Stomach (tissue), 9 donors: ENCODE data around the gene KIF18A. TPM values are rescaled to one million over a fixed set of nuclear protein-coding genes. Genes with fewer than 3 reads are reported as not detected.

Experiments
- DNase-seq, 2 donors: peaks; one replicate each; pipeline versions ENCODE4 v3.0.0 to v3.0.0-alpha.2; 2013 to 2019
- H3K27ac ChIP-seq, 5 donors: fragments of 200-600 bp in 4 of 5; sonication (generic) in 4 of 5; one replicate each; pipeline ENCODE4 v1.5.1; 2013 to 2019; ENCODE audit warnings: mild to moderate bottlenecking in 1 of 5, moderate library complexity in 1 of 5
- H3K27me3 ChIP-seq, 3 donors: fragments of 200-600 bp; sonication (generic); one replicate each; pipeline ENCODE4 v1.5.1; 2017 to 2019; ENCODE audit warnings: mixed run types in 1 of 3
- H3K36me3 ChIP-seq, 4 donors: fragments of 200-600 bp; sonication (generic); 1 replicate in 3 of 4; 2 replicates in 1 of 4; pipeline ENCODE4 v1.5.1; 2016 to 2019
- H3K4me1 ChIP-seq, 4 donors: fragments of 200-600 bp; sonication (generic); one replicate each; pipeline ENCODE4 v1.5.1; 2016 to 2019
- H3K4me3 ChIP-seq, 4 donors: fragments of 200-600 bp; sonication (generic) in 3 of 4; one replicate each; pipeline ENCODE4 v1.5.1; 2016 to 2019; ENCODE audit warnings: mild to moderate bottlenecking in 1 of 4
- H3K9me3 ChIP-seq, 4 donors: fragments of 200-600 bp; sonication (generic); one replicate each; pipeline ENCODE4 v1.5.1; 2016 to 2019
- CTCF ChIP-seq, 7 experiments: fragments of 450-650 bp in 4 of 7; fragments of 200-600 bp in 3 of 7; sonication (generic) in 3 of 7; IDR thresholded peaks; one replicate each; pipeline ENCODE4 v1.5.1; 2016 to 2019; ENCODE audit warnings: antibody characterized with exemption in 7 of 7, control low read depth in 2 of 7, mild to moderate bottlenecking in 1 of 7
- EP300 ChIP-seq: sonication (generic); formaldehyde crosslinking; IDR thresholded peaks from one replicate; pipeline ENCODE4 v1.6.1; 2017; ENCODE audit warnings: antibody characterized with exemption
- POLR2A ChIP-seq, 4 donors: fragments of 450-650 bp; IDR thresholded peaks; one replicate each; pipeline ENCODE4 v1.6.1; 2016; ENCODE audit warnings: antibody characterized with exemption in 4 of 4, control low read depth in 2 of 4, mild to moderate bottlenecking in 1 of 4, moderate library complexity in 1 of 4
- POLR2AphosphoS5 ChIP-seq, 3 donors: sonication (generic); formaldehyde crosslinking; IDR thresholded peaks; one replicate each; pipeline ENCODE4 v1.6.1; 2016; ENCODE audit warnings: antibody characterized with exemption in 3 of 3
- WGBS, 5 donors: extraction: QIAGEN DNeasy Blood & Tissue Kit in 3 of 5; methylation state at CpG; one replicate each; pipeline versions ENCODE4 v1.1.5 to v1.1.7; 2013 to 2018; 5-methylcytosine and 5-hydroxymethylcytosine counted together
- intact Hi-C: fragments of 100-400 bp; cut with DNase I; formaldehyde crosslinking; loops from one replicate; pipeline ENCODE4 v1.15.1; 2023; ENCODE audit warnings: low total_unique reads
- polyA plus RNA-seq, 3 donors: library from polyadenylated mRNA; stranded (reverse); fragments of 200-250 nt; gene quantifications; one replicate each; pipeline ENCODE4 v1.2.3, GENCODE V29; 2013
- total RNA-seq, 5 donors: library from RNA; depleted of rRNA; stranded (reverse); fragments of >200 nt; gene quantifications; one replicate each; pipeline versions ENCODE4 v1.1.0 to v1.2.3, GENCODE V29; 2014 to 2016
- donor health status: healthy with polysubstance abuse.
- donor health status: Bipolar disorder and iron deficiency.
- donor health status: healthy.

Gene KIF18A
- total and polyA plus RNA-seq, 8 donors: 0.29 to 3.7 (median 1.1) TPM

- WGBS, 5 donors: 91 to 94% (median 93%) methylated on average over 2 of the region's 2 CpGs
Observed at GRCh38 chr11:28017816-28018215, 90.1 kb downstream of the KIF18A start.

GRCh38 chr11:28011813-28012212, 96.1 kb downstream of the KIF18A start:
- WGBS, 5 donors: 88 to 92% (median 89%) methylated on average over 4 of the region's 4 CpGs
- TF ChIP-seq EP300 (no peak), POLR2AphosphoS5 (IDR thresholded peaks at IDR 0.05) (no peak), POLR2A (IDR thresholded peaks at IDR 0.05) (no peak), CTCF (IDR thresholded peaks at IDR 0.05) (no peak)

More at GRCh38 chr11:28017816-28018215, 90.1 kb downstream of the KIF18A start:
- Histone ChIP-seq H3K36me3 (no peaks in the 10 kb centered on the region), H3K27me3 (no peaks in the 10 kb centered on the region), H3K4me3 (no peak overlapping the region), H3K27ac (no peak overlapping the region), H3K4me1 (no peaks in the 10 kb centered on the region), H3K9me3 (no peaks in the 10 kb centered on the region)
- no peak for TF ChIP-seq EP300
- no peak for TF ChIP-seq POLR2AphosphoS5 (IDR thresholded peaks at IDR 0.05)
- no peak for TF ChIP-seq POLR2A (IDR thresholded peaks at IDR 0.05)
- no peak for TF ChIP-seq CTCF (IDR thresholded peaks at IDR 0.05)
- intact Hi-C loops: no loop called here
- no peak for DNase-seq

GRCh38 chr11:28009996-28010395, 98.0 kb downstream of the KIF18A start:
- no peaks in the 10 kb centered on the region for H3K4me1 ChIP-seq
- WGBS, 5 donors: 64 to 80% (median 79%) methylated on average over 1 of the region's 1 CpG
- H3K27me3 ChIP-seq: no peaks in the 10 kb centered on the region
- no peaks in the 10 kb centered on the region for H3K36me3 ChIP-seq
- no peak for TF ChIP-seq POLR2A (IDR thresholded peaks at IDR 0.05)
- TF ChIP-seq EP300: no peak
- TF ChIP-seq POLR2AphosphoS5 (IDR thresholded peaks at IDR 0.05): no peak
- TF ChIP-seq CTCF (IDR thresholded peaks at IDR 0.05): no peak
- no peaks in the 10 kb centered on the region for H3K9me3 ChIP-seq
- intact Hi-C loops: no loop called here
- DNase-seq: peak in 1 of 2 donors; percentile 3
- H3K4me3 ChIP-seq: no peak overlapping the region
- no peak overlapping the region for H3K27ac ChIP-seq

More at GRCh38 chr11:28011813-28012212, 96.1 kb downstream of the KIF18A start:
- no peak for DNase-seq
- intact Hi-C loops: no loop called here
- Histone ChIP-seq H3K27me3 (no peaks in the 10 kb centered on the region), H3K9me3 (no peaks in the 10 kb centered on the region), H3K27ac (no peak overlapping the region), H3K4me3 (no peak overlapping the region), H3K36me3 (no peaks in the 10 kb centered on the region), H3K4me1 (no peaks in the 10 kb centered on the region)

- no peaks in the 10 kb centered on the region for H3K4me1 ChIP-seq
- H3K4me3 ChIP-seq: no peak overlapping the region
- no peak for DNase-seq
- no peak overlapping the region for H3K27ac ChIP-seq
- H3K36me3 ChIP-seq: no peaks in the 10 kb centered on the region
- no peaks in the 10 kb centered on the region for H3K9me3 ChIP-seq
- no peaks in the 10 kb centered on the region for H3K27me3 ChIP-seq
- TF ChIP-seq CTCF (IDR thresholded peaks at IDR 0.05): no peak
- no peak for TF ChIP-seq POLR2A (IDR thresholded peaks at IDR 0.05)
- no peak for TF ChIP-seq POLR2AphosphoS5 (IDR thresholded peaks at IDR 0.05)
- no peak for TF ChIP-seq EP300
- intact Hi-C loops: no loop called here
Observed at GRCh38 chr11:28009388-28009787, 98.6 kb downstream of the KIF18A start.
